ENCODE data around the gene SHISAL1.
"Not testable (repeated sequence)": the region's sequence is repeated elsewhere in the genome, so short reads cannot be mapped to it uniquely, and the experiment has no call there.

The SHISAL1 gene

DNA sequence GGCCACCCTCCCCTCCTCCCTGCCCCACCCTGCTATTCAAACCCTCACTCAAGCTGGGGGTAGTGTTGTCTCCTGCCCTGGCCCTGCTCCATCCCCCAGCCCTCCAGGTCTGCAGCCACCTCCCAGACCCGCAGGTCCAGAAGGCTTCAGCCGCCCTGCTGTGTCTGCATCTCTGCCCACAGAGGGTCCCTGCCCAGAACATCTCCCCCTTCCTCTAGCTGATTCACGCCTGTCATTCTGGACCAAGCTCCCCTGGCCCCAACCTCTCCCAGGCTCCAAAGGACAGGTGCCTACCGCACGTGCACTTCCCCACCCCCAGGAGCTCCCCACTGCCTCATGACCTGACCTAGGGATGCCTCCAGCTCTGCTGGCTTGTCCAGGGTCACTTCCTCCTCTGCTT is 16.0 kb upstream of the SHISAL1 start:
- DNase-seq (ENCODE audit: low read depth, low spot score), result no peak

DNA sequence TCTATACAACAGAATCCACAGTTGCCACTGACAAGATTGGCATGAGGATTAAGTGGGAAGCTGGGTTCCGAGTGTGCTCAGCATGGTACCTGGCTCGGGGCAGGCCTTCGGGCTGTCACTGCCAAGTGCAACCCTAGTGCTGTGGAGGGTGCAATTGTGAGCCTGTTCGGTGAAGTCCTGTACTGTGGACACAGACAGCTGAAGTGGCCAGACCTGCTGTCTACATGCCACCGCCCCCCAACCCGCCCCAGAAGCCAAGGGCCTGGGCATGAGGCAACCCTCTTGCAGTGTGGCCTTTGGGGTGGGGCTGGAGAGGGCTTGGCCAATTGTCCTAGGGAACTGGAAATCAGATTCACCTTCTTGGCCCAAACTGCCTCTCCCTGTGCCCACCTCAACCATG is 15.6 kb upstream of the SHISAL1 start:
- no peak for DNase-seq (ENCODE audit: low read depth, low spot score)

DNA sequence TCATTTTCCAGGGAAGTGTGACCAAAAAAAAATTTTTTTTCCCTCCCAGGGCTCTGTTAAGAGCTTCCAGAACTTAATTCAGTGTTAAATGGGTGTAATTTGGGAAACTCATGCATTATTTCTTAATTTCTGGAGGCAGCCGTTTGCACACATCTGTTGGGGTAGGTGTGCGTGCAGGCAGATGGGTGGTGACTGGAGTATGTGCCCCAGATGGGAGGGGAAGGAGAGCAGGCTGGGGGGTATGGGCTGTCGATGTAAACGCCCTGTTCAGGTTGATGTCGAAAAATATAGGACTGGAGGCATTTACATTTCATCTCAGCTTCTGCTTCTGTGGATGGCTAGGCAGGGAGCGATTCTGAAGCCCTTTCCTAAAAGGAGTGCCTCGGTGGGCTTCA is 13.7 kb upstream of the SHISAL1 start:
- DNase-seq (ENCODE audit: low read depth, low spot score), result no peak

GRCh38 chr22:44325718-44326490 is 13.2 kb upstream of the SHISAL1 start:
- DNase-seq (ENCODE audit: low read depth, low spot score), result no peak

DNA sequence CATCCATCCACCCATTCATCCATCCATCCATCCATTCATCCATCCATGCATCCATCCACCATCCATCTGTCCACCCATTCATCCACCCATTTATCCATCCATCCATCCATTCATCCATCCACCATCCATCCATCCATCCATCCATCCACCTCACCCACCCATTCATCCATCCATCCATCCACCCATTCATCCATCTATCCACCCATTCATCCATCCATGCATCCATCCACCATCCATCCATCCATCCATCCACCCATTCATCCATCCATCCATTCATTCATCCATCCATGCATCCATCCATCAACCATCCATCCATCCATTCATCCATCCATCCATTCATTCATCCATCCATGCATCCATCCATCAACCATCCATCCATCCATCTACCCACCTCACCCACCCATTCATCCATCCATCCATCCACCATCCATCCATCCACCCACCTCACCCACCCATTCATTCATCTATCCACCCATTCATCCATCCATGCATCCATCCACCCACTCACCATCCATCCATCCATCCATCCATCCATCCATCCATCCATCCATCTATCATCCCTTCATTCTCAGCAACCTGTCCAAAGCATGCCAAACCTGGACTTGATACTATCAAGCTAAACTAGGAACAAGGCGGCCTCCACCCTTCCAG is 10.5 kb upstream of the SHISAL1 start:
- DNase-seq (ENCODE audit: low read depth, low spot score), result not testable (repeated sequence)

DNA sequence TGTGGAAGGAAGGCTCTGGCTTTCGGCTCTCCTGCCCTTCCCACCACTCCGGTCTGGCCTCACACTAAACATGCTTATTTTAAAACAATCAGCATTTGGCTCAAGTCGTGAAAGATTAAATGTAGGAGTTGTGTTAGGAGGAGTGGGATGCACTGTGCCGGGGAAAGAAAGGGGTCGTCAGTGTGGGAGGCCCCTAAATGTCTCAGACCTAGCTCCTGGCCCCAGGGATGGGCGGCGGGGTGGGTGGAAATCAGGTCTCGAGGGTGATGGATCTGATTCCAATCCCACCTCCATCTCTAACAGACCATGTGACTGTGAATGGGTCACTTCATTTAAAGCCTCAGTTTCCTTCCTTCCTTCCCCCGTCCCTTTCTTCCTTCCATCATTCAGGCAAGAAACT is 6.9 kb upstream of the SHISAL1 start:
- no peak for DNase-seq (ENCODE audit: low read depth, low spot score)

DNA sequence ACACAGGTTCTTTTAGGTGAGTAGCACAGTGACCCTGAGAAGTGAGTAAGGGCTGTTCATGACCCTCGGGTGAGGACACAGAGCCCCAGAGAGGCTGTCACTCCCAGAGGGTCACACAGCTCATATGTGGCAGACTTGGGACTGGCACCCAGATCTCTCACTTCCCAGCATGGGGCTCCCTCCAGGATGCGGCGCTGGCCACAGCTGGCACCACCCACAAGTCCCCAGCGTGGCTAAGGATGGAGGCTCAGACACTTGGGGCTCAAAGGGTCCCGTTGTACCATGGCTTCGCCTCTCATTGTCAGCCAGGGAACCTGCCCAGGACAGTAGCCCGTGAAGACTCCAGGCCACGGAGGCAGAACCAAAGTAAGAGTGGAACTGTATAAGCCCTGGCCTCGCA is 6.0 kb upstream of the SHISAL1 start:
- no peak for DNase-seq (ENCODE audit: low read depth, low spot score)

DNA sequence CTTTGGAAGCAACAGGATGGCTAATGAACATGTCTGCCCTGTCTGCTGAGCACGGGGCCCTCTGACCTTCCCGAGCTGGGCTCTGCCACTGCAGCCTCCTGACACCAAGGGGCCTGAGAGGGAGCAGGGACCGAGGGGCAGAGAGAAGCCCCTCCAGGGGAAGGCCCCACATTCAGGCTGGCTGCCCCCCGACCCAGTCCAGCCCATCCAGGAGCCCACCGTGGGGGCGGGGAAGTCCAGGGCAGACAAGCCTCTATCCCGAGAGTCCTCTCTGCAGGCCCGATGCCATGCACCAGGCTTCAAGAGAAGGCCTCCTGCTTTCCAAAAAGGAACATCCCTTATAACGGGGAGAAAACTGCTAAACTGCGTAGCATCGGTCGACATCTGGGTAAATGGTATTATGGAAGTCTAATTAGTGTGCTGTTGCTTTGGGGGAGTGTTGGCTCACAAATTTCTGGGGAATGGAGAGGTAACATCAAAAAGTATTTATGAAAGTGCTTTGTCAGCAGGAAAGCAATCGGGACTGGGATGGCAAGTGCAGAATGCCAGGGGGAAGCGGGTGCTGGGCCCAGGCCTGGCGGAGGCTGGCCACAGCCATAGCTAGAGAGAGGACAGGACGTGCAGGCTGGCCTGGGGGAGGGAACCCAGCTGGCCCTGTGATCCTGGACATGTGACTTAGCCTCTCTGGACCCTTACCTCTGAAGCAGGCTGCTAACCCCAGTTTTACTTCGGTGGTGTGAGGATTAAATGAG is 5.3 kb upstream of the SHISAL1 start:
- no peak for DNase-seq (ENCODE audit: low read depth, low spot score)

GRCh38 chr22:44317123-44317444 is 4.3 kb upstream of the SHISAL1 start:
- DNase-seq (ENCODE audit: low read depth, low spot score), result no peak

DNA sequence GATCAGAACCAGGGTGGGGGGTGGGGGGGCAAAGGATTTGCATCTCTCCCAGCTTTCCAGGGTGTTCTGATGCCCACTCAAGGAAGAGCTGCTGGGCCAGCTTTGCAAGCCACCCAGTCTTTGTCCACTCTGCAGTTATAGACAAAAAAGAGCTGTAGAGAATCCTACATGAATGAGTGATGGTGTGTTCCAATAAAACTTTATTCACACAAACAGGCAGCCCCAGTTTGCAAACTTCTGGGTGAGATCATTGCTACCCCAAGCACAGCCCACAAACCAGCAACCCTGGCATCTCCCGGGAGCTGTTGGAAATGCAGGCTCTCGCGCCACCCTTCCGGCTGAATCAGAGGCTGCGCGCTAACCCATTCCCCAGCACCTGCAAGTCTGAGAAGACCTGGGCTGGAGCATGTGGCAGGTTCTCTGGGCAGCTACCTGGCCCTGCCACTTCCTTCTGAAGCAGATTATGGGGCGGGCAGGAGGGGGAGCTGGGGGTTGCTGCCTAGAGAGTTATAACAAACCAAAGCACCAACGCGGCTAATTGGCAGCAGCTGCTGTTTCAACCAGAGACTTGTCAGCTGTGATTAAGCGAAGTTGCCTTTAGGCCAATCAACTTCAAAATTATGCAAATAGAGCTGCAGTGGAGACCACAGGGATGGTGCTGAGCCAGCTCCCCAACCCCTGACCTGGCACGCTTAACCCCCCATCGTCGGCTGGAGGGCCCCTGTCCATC is 3.8 kb upstream of the SHISAL1 start:
- DNase-seq (ENCODE audit: low read depth, low spot score), result no peak

DNA sequence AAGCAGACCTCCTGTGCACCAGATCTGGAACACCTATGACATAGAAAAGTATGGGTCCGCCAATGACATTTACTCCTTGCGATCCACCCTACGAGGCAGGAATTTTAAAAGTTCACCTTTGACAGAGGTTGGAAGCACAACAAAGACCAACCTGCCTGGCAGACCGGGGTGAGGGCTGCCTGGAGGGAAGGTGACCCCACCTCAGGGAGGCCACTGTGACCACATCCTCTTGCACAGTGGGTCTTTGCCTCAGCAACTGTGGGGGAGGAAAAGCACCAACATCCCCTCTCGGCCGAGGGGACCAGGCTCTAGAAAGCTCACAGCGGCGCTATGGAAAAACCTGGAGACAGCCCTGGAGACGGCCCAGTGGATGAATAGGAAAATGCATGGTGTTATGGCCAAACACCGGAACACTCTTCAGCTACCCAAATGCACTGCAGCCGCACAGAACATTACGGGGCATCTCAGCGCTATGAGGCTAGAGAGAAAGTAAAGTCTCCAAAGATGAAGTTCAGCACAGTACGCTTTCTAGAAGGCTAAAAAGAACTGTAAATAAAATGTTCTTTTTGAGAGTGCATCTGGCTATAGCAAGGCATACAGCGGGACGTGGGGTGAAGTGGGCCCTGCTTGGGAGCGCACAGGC is 1.8 kb upstream of the SHISAL1 start:
- no peak for DNase-seq (ENCODE audit: low read depth, low spot score)

DNA sequence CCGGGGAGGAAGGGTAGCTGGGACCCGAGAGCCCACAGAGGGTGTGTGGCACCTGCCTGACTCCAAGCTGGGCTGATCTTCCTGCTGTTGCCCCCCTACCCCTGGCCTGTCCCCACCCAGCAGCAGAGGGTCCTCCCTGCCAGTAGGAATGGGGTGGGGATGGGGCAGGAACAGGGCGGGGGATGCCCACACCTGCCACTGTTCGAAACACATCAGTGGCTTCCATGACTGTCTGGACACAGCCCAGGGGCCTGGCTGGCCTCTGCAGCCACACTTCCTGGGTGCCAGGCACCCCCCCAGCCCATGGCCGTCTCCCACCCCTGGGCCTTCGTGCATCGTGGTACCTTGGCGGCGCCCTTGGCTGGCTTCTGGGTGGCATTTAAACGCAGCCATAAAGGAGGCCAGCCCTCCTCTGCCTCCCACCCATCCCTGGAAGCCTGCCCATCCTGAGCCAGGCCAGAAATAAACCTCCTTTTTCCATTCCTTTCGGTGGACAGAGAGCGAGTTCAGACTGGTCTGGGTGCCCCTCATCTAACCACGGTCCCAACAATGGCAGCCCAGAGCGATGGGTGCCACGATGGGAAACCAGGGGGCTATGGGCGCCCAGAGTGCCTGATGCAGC is 745 bp upstream of the SHISAL1 start:
- no peak for DNase-seq (ENCODE audit: low read depth, low spot score)

- no peak for DNase-seq (ENCODE audit: low read depth, low spot score)
Measured at GRCh38 chr22:44311855-44312170, 938 bp downstream of the SHISAL1 start.

DNA sequence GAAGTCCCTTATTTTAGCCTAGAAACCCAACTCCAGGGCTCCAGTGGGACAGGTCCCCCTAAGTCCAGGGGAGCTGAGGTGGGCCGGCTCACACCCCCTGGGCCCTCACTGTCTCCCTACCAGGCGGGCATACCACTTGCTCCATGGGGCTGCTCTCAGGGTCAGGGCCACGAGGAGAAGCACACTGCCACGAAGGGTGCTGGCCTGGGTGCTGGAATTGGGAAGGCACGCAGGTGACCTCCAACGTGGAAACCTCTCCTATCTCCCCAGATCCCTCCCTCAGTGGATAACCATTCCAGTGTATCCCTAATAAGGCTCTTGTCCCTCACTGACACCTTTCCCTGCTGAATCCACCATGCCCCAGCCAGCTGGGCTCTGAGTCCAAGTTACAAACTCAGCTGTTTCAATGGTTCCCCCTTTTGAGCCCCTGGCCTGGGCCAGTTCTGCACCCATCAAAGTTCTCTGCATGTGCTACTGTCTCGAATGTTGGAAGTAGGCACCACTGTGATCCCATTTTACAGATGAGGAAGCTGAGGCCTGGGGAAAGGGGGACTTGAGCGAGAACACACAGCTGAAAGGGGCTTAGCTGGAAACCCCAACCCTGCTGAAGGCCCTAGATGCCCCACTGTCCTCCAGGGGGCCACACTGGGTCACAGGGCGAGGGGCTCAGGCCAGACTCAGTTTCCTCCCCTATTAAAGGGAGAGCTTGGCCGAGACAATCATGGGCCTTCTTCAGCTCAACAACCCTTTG is 1.5 kb downstream of the SHISAL1 start:
- no peak for DNase-seq (ENCODE audit: low read depth, low spot score)

DNA sequence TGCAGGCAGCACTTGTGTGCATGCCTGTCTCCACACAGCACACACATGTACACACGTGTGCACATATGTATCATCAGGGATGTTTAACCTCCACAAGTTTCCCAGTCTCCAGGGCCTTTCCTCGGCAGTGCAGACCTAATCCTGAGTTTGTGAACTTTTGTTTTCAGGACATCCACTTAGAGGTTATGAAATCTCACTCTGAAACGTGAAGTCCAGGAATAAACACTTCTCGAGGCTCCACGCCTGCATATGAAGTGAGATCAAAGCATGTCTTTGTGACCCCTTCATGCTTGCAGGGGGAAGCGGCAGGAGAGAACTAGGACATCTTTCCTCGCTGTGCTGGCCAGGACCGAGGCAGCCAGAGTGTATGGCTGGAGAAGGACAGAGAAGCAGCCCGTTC is 3.1 kb downstream of the SHISAL1 start:
- no peak for DNase-seq (ENCODE audit: low read depth, low spot score)

- DNase-seq (ENCODE audit: low read depth, low spot score), result no peak
Measured at GRCh38 chr22:44309137-44309536, 3.6 kb downstream of the SHISAL1 start.

GRCh38 chr22:44307509-44308169 is 5.1 kb downstream of the SHISAL1 start:
- no peak for DNase-seq (ENCODE audit: low read depth, low spot score)

- no peak for DNase-seq (ENCODE audit: low read depth, low spot score)
Measured at GRCh38 chr22:44305888-44306287, 6.9 kb downstream of the SHISAL1 start.

DNA sequence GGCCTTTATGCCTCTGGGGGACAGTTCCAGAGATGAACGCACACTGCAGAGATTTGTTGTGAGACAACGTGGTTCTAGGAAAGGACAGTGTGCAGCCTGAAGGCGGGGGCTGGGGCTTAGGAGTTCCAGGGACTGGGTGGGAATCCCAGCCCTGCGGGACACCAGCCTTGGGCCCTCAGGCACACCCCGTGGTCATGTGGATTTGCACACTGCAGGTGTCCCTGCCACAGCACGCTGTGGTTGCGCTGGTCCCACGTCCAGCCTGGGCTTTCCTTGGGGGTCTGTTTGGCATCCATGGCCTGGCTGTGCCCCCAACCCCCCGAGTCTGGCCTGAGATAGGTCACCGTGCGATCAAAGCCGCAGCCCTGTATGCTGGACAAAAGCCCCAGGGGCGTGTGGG is 7.3 kb downstream of the SHISAL1 start:
- DNase-seq (ENCODE audit: low read depth, low spot score), result no peak

DNA sequence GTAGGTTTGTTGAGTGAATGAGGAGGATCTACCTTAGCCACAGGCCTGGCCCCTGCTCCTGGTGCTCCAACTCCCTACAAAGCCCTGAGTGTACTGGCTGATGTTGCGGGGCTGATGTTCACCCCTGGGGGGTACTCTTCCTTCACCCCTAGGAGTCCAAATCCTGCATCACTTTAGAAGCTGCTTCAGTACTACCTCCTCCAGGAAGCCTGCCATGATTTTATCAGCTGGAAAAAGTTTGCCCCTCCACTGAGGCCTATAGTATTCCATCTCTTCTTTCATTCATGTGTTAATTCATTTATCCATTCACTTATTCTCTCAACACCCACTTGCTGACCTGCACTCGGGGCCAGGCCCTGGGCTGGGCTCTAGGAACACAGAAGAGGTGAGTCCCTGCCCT is 7.8 kb downstream of the SHISAL1 start:
- DNase-seq (ENCODE audit: low read depth, low spot score), result no peak
